Activated naive CD4-positive, alpha-beta T cell treated with anti-CD3 and anti-CD28 coated beads for 36 hours (primary cell): ENCODE data around the gene HMGN1. TPM values are rescaled to one million over a fixed set of nuclear protein-coding genes. Genes with fewer than 3 reads are reported as not detected.

ENCODE experiments used
- CTCF ChIA-PET: fragments of 350-600 bp; sonication (Branson Sonifier 250); formaldehyde crosslinking; loops from one replicate; lab custom pipeline; 2021; ENCODE audit warnings: antibody characterized with exemption; lab: Charles Lee
- DNase-seq: peaks from one replicate; pipeline ENCODE4 v3.0.0-alpha.2; 2020
- H3K27ac Mint-ChIP-seq: one replicate; pipeline ENCODE4 v1.8.0; 2021; ENCODE audit warnings: mild to moderate bottlenecking, mixed read lengths
- H3K27me3 Mint-ChIP-seq: one replicate; pipeline ENCODE4 v1.8.0; 2021; ENCODE audit warnings: low read depth, mixed read lengths
- H3K36me3 Mint-ChIP-seq: one replicate; pipeline ENCODE4 v1.8.0; 2021; ENCODE audit warnings: low read depth, mixed read lengths
- H3K4me1 Mint-ChIP-seq: one replicate; pipeline ENCODE4 v1.8.0; 2021; ENCODE audit warnings: low read depth, mixed read lengths
- H3K4me3 Mint-ChIP-seq: one replicate; pipeline ENCODE4 v1.8.0; 2021; ENCODE audit warnings: mild to moderate bottlenecking, moderate library complexity, mixed read lengths
- H3K9me3 Mint-ChIP-seq: one replicate; pipeline ENCODE4 v1.8.0; 2021; ENCODE audit warnings: mixed read lengths
- intact Hi-C: fragments of 100-400 bp; cut with micrococcal nuclease; formaldehyde crosslinking; loops from one replicate; pipeline ENCODE4 v1.15.1; 2023
- total RNA-seq, 2 experiments: library from RNA; stranded (reverse); gene quantifications; one replicate each; pipeline ENCODE4 v1.2.3, GENCODE V29; 2021

The HMGN1 gene
- total RNA-seq, 2 experiments from 2014 or later: 527 to 529 TPM

DNA sequence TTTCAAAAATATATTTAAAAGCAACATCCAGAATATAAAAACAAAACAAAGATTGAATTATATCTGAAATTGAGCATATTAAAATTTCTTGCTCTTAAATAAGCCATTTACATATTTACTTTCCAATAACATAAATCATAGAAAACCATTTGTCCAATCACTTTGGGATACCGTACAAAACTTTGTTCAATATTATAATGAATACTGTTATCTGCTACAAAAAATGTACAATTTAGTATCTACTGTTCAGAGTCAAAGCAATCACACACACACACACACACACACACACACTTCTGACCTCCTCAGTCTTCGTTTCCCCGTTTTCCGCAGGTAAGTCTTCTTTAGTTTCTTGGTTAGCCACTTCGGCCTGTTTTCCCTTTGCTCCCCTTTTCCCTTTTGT, 4.0 kb downstream of the HMGN1 start:
- no peak for DNase-seq
- Mint-ChIP-seq H3K36me3 (peaks cover 55% of the 10 kb centered on the region), H3K9me3 (no peaks in the 10 kb centered on the region), H3K27me3 (no peaks in the 10 kb centered on the region), H3K4me3 (no peak overlapping the region), H3K4me1 (peaks cover 29% of the 10 kb centered on the region), H3K27ac (no peak overlapping the region)
- CTCF ChIA-PET: interaction anchor here (1.6 kb wide), 1 partner anchor 43 kb away, joined by 8 read pairs; no protein-coding TSS in a partner anchor
- intact Hi-C loops: no loop called here

DNA sequence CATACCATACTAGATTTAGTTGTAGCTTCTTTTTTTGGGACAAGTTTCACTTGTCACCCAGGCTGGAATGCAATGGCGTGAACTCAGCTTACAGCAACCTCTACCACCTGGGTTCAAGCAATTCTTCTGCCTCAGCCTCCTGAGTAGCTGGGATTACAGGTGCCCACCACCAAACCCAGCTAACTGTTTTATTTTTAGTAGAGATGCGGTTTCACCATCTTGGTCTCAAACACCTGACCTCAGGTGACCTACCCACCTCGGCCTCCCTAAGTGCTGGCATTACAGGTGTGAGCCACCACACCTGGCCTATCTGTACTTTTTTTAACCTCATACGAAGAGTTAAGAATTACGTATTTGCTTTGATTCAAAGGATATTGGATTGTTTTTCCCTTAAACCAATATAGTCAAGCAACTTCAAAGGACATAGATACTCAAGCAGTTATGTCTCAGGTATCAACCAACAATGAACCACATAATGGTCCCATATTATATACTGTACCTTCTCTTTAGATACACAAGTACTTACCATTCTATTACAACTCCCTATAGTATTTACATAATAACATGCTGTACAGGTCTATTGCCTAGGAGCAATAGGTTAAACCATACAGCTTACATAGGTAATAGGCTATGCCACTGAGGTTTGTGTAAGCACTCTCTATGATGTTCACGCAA, 7.5 kb downstream of the HMGN1 start:
- no peak overlapping the region for H3K4me3 Mint-ChIP-seq
- no peak overlapping the region for H3K27ac Mint-ChIP-seq
- no peaks in the 10 kb centered on the region for H3K27me3 Mint-ChIP-seq
- H3K36me3 Mint-ChIP-seq: peaks cover 44% of the 10 kb centered on the region
- H3K4me1 Mint-ChIP-seq: peaks cover 18% of the 10 kb centered on the region
- H3K9me3 Mint-ChIP-seq: no peaks in the 10 kb centered on the region
- DNase-seq: no peak
- intact Hi-C loops: no loop called here
- CTCF ChIA-PET: no interaction called here

- CTCF ChIA-PET: no interaction called here
- Mint-ChIP-seq H3K4me1 (peaks cover 11% of the 10 kb centered on the region), H3K4me3 (no peak overlapping the region), H3K9me3 (no peaks in the 10 kb centered on the region), H3K36me3 (peaks cover 40% of the 10 kb centered on the region), H3K27me3 (no peaks in the 10 kb centered on the region), H3K27ac (no peak overlapping the region)
- DNase-seq: no peak
- intact Hi-C loops: no loop called here
Observed at GRCh38 chr21:39340687-39341086, 8.2 kb downstream of the HMGN1 start.

DNA sequence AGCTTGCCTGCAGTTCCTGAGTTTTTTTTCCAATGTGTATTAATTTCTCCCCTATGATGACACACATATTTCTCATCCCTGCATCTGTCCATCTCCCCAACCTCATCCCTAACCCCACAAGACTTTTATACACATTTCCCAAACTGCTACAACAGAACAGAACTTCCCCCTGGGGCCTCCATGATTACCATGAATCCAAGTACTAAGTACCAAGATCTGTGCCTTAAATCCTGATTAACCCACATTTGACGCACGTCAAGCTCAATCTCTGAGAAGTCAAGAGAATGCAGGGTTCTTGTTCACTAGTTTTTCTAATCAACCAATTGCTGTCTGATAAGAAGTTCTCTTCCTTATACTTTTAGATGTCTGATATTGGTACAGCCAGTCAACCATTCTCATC, 9.7 kb downstream of the HMGN1 start:
- Mint-ChIP-seq H3K36me3 (peaks cover 30% of the 10 kb centered on the region), H3K9me3 (no peaks in the 10 kb centered on the region), H3K4me1 (no peaks in the 10 kb centered on the region), H3K4me3 (no peak overlapping the region), H3K27ac (no peak overlapping the region), H3K27me3 (no peaks in the 10 kb centered on the region)
- CTCF ChIA-PET: interaction anchor here (1.0 to 1.2 kb wide), 2 partner anchors 12 to 25 kb away, joined by 3 read pairs; partner anchors contain the start of gene BRWD1
- intact Hi-C loops: no loop called here
- DNase-seq: no peak

DNA sequence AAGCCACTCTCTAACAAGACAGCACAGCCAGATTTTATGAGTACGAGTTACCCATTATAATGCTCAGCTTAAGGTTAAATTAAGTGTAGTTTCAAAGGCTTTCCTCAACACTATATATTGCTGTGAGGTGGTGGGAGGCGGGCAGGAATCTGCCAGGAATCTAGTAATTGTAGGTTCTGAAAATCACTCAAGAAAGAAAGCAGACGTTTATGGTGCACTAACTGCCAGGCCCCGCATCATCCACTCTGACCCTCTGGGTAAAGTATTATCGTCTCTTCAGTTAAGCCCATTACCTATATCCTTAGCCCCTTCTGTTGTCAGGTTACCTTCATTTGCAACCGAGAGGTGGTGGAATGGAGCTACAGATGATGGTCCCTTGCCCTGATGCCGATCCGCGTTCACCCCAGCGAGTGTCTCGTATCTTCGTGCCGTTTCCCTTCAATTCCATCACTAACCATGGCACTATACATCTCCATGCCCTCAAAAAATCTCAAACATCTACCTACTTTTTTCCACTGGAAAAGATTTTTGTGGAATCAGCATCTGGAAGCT, 12.4 kb downstream of the HMGN1 start:
- Mint-ChIP-seq H3K4me3 (no peak overlapping the region), H3K4me1 (no peaks in the 10 kb centered on the region), H3K27me3 (no peaks in the 10 kb centered on the region), H3K9me3 (no peaks in the 10 kb centered on the region), H3K27ac (no peak overlapping the region), H3K36me3 (peaks cover 9% of the 10 kb centered on the region)
- no peak for DNase-seq
- CTCF ChIA-PET: no interaction called here
- intact Hi-C loops: no loop called here

DNA sequence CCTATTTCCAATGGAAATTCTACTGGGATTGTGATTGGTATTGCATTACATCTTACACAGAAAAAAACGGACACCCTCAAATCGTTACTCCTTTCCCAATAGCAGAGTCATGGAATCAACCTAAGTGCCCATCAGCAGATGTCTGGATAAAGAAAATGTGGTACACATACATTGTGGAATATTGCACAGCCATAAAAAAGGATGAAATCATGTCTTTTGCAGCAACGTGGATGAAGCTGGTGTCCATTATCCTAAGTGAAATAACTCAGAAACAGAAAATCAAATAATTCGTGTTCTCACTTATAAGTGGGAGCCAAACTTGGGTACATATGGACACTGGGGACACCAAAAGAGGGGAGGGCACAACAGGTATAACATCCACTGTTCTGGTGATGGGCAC, 14.3 kb downstream of the HMGN1 start:
- Mint-ChIP-seq H3K27ac (no peak overlapping the region), H3K36me3 (no peaks in the 10 kb centered on the region), H3K4me3 (no peak overlapping the region), H3K27me3 (no peaks in the 10 kb centered on the region), H3K9me3 (no peaks in the 10 kb centered on the region), H3K4me1 (no peaks in the 10 kb centered on the region)
- intact Hi-C loops: no loop called here
- CTCF ChIA-PET: no interaction called here
- no peak for DNase-seq

GRCh38 chr21:39332175-39332574, 16.7 kb downstream of the HMGN1 start:
- Mint-ChIP-seq H3K27me3 (no peaks in the 10 kb centered on the region), H3K4me3 (no peak overlapping the region), H3K36me3 (no peaks in the 10 kb centered on the region), H3K27ac (no peak overlapping the region), H3K9me3 (no peaks in the 10 kb centered on the region), H3K4me1 (no peaks in the 10 kb centered on the region)
- no peak for DNase-seq
- CTCF ChIA-PET: interaction anchor here (0.7 to 1.4 kb wide), 2 partner anchors 15 to 76 kb away, joined by 3 to 4 read pairs; no protein-coding TSS in a partner anchor
- intact Hi-C loops: no loop called here

DNA sequence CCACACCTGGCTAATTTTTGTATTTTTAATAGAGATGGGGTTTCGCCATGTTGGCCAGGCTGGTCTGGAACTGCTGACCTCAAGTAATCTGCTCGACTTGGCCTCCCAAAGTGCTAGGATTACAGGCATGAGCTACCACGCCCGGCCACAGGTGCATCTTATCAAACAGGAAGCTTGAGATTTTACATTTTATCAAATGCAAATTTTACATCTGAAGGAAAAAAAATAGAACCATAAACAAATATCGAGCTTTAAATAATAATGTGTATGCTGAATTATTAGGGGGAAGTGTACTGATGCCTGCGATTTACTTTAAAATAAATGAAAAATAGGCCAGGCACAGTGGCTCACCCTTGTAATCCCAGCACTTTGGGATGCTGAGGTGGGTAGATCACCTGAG, 18.9 kb downstream of the HMGN1 start:
- Mint-ChIP-seq H3K27ac (no peak overlapping the region), H3K36me3 (no peaks in the 10 kb centered on the region), H3K4me1 (no peaks in the 10 kb centered on the region), H3K27me3 (no peaks in the 10 kb centered on the region), H3K9me3 (no peaks in the 10 kb centered on the region), H3K4me3 (no peak overlapping the region)
- intact Hi-C loops: no loop called here
- CTCF ChIA-PET: no interaction called here
- DNase-seq: no peak

GRCh38 chr21:39327727-39328126, 21.2 kb downstream of the HMGN1 start:
- Mint-ChIP-seq H3K4me3 (no peak overlapping the region), H3K36me3 (no peaks in the 10 kb centered on the region), H3K27ac (no peak overlapping the region), H3K27me3 (no peaks in the 10 kb centered on the region), H3K9me3 (no peaks in the 10 kb centered on the region), H3K4me1 (no peaks in the 10 kb centered on the region)
- DNase-seq: no peak
- CTCF ChIA-PET: no interaction called here
- intact Hi-C loops: no loop called here

DNA sequence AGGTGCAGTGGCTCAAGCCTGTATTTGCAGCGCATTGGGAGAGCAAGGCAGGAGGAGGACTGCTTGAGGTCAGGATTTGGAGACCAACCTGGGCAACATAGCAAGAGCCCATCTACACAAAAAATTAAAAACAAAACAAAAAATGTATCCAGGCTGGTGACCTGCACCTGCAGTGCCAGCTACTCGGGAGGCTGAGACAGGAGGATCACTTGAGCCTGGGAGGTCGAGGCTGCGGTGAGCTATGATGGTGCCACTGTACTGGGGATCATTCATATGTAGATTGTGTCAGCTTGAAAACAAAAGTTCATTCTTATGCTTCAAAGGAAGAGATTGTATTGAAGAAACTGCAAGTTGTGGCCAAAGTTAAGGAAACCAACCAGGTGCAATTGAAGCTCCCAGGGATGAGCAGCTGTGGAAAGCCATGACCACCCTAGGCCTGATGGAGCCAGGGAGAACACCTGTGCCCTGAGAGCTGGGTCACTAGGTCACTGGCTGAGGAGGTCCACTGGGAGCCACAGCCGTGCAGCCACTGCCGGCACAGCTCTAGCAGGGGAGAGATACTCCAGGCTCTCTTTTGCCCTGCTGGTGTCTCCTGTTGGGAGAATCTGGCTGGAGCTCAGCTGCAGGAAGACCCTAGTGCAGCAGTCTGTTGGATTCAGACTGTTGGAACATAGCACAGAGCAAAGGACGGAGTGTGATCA, 22.1 kb downstream of the HMGN1 start:
- CTCF ChIA-PET: interaction anchor here (0.7 to 1.7 kb wide), 3 partner anchors 9 to 28 kb away, joined by 3 to 6 read pairs (median 3); no protein-coding TSS in a partner anchor
- intact Hi-C loops: no loop called here
- H3K27ac Mint-ChIP-seq: no peak overlapping the region

DNA sequence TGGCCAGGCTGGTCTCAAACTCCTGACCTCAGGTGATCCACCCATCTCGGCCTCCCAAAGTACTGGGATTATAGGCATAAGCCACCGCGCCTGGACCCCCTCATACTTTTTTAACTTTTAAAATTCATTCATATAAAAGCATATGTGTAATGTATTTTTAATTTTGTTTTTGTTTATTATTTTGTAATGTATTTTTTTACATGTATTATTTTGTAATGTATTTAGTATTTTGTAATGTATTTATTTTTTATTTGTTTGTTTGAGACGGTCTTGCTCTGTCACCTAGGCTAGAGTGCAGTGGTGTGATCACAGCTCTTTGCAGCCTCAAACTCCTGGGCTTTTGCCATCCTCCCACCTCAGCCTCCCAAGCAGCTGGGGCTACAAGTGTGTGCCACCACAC, 23.4 kb downstream of the HMGN1 start:
- DNase-seq: no peak
- H3K4me3 Mint-ChIP-seq: no peak overlapping the region
- no peaks in the 10 kb centered on the region for H3K9me3 Mint-ChIP-seq
- no peak overlapping the region for H3K27ac Mint-ChIP-seq
- CTCF ChIA-PET: interaction anchor here (1.7 kb wide), 1 partner anchor 8 kb away, joined by 6 read pairs; no protein-coding TSS in a partner anchor
- intact Hi-C loops: no loop called here
- H3K27me3 Mint-ChIP-seq: no peaks in the 10 kb centered on the region
- no peaks in the 10 kb centered on the region for H3K4me1 Mint-ChIP-seq
- H3K36me3 Mint-ChIP-seq: no peaks in the 10 kb centered on the region

More for the DNA sequence above, 22.1 kb downstream of the HMGN1 start:
- Mint-ChIP-seq H3K4me3 (no peak overlapping the region), H3K27me3 (no peaks in the 10 kb centered on the region), H3K36me3 (no peaks in the 10 kb centered on the region), H3K4me1 (no peaks in the 10 kb centered on the region), H3K9me3 (no peaks in the 10 kb centered on the region)
- DNase-seq: no peak

DNA sequence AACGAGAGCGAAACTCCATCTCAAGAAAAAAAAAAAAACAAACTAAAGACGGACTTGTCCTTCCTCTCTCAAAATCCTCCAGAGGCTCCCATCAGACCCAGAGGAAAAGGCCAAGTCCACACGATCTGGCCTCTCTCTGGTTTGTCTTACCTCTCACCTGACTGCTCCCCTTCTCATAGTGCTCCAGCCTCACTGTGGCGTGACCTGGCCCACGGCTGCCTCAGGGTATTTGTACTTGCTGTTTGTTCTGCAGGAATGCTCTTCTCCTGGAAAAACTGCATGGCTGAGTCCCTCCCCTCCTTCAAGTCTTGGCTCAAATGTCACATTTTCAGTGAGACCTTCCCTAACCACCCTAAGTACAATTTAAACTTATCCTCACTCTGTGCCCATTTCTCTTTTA, 27.5 kb downstream of the HMGN1 start:
- Mint-ChIP-seq H3K4me3 (no peak overlapping the region), H3K4me1 (no peaks in the 10 kb centered on the region), H3K36me3 (no peaks in the 10 kb centered on the region), H3K27me3 (no peaks in the 10 kb centered on the region), H3K9me3 (no peaks in the 10 kb centered on the region), H3K27ac (no peak overlapping the region)
- DNase-seq: no peak
- intact Hi-C loops: no loop called here
- CTCF ChIA-PET: no interaction called here
